SK-N-SH (cell line): ENCODE measurements around the gene GUCY2D. TPM values are rescaled to one million over a fixed set of nuclear protein-coding genes. Genes with fewer than 3 reads are reported as not detected.

Source experiments
- CTCF ChIA-PET: fragments of 300-600, 350-600 bp; formaldehyde crosslinking; extraction: SDS; loops from one replicate; lab custom pipeline; 2021; lab: Yijun Ruan, JAX
- POLR2A ChIA-PET: fragments of 350-600 bp; sonication (Branson Sonifier 250); formaldehyde crosslinking; extraction: SDS; loops from one replicate; lab custom pipeline; 2020; ENCODE audit warnings: antibody characterized with exemption, inconsistent platforms; lab: Yijun Ruan, JAX
- DNase-seq: peaks from one replicate; pipeline ENCODE4 v3.0.0; 2012
- H2AFZ ChIP-seq: fragments of 200-600 bp; sonication (generic); 2 replicates; pipeline ENCODE4 v1.8.1; 2016; ENCODE audit warnings: antibody characterized with exemption, mild to moderate bottlenecking, low read depth
- H3F3A ChIP-seq: fragments of 200-600 bp; sonication (generic); replicated peaks from 2 replicates; pipeline ENCODE3; 2016; ENCODE audit warnings: antibody characterized with exemption, mild to moderate bottlenecking; ENCODE audit not compliant: insufficient read depth
- H3K27ac ChIP-seq, 2 experiments: fragments of 200-500 bp in 1 of 2; fragments of 200-600 bp in 1 of 2; sonication (Bioruptor generic) in 1 of 2; sonication (generic), shearing (Covaris generic) in 1 of 2; 2 replicates each; pipeline versions ENCODE4 v1.5.1 to v1.6.1; 2014 to 2016; ENCODE audit warnings: low read depth in 2 of 2, inconsistent platforms in 1 of 2, low read length in 1 of 2, mild to moderate bottlenecking in 1 of 2, mixed read lengths in 1 of 2
- H3K27me3 ChIP-seq: fragments of 200-600 bp; sonication (generic), shearing (Covaris generic); 2 replicates; pipeline ENCODE4 v1.6.1; 2016; ENCODE audit warnings: mixed run types; ENCODE audit not compliant: insufficient read depth
- H3K36me3 ChIP-seq, 2 experiments: fragments of 200-500 bp in 1 of 2; fragments of 200-600 bp in 1 of 2; sonication (Bioruptor generic) in 1 of 2; sonication (generic) in 1 of 2; replicated peaks in 1 of 2; 2 replicates each; pipeline versions ENCODE3 to v1.5.1; 2014 to 2016; ENCODE audit warnings: low read length in 1 of 2, mild to moderate bottlenecking in 1 of 2; ENCODE audit not compliant: insufficient read depth in 2 of 2, control insufficient read depth in 1 of 2
- H3K4me1 ChIP-seq, 2 experiments: fragments of 200-500 bp in 1 of 2; fragments of 200-600 bp in 1 of 2; sonication (Bioruptor generic) in 1 of 2; sonication (generic), shearing (Covaris generic) in 1 of 2; 2 replicates each; pipeline versions ENCODE4 v1.5.1 to v1.6.1; 2014 to 2016; ENCODE audit warnings: low read depth in 1 of 2, low read length in 1 of 2, mixed run types in 1 of 2; ENCODE audit not compliant: insufficient read depth in 2 of 2, control insufficient read depth in 1 of 2
- H3K4me2 ChIP-seq: fragments of 200-600 bp; sonication (generic), shearing (Covaris generic); 2 replicates; pipeline ENCODE4 v1.6.1; 2017; ENCODE audit warnings: mixed run types
- H3K4me3 ChIP-seq, 2 experiments: fragments of 200-500 bp in 1 of 2; fragments of 200-600 bp in 1 of 2; sonication (Bioruptor generic) in 1 of 2; sonication (generic), shearing (Covaris generic) in 1 of 2; 2 replicates each; pipeline versions ENCODE4 v1.5.1 to v1.8.1; 2014 to 2016; ENCODE audit warnings: low read depth in 2 of 2, inconsistent platforms in 1 of 2, low read length in 1 of 2, mild to moderate bottlenecking in 1 of 2, mixed read lengths in 1 of 2, moderate library complexity in 1 of 2
- H3K79me2 ChIP-seq: fragments of 200-600 bp; sonication (generic); 2 replicates; pipeline ENCODE4 v1.8.1; 2017; ENCODE audit warnings: mild to moderate bottlenecking; ENCODE audit not compliant: insufficient read depth
- H3K9ac ChIP-seq: fragments of 200-600 bp; sonication (generic); 2 replicates; pipeline ENCODE4 v1.6.1; 2017; ENCODE audit warnings: mixed run types
- H3K9me2 ChIP-seq: fragments of 200-600 bp; sonication (generic); 2 replicates; pipeline ENCODE4 v1.6.1; 2017; ENCODE audit warnings: mixed run types
- H3K9me3 ChIP-seq: fragments of 200-600 bp; sonication (generic); 2 replicates; pipeline ENCODE4 v1.6.1; 2017; ENCODE audit warnings: mixed run types, mild to moderate bottlenecking, moderate library complexity
- H4K20me1 ChIP-seq: fragments of 200-600 bp; sonication (generic); 2 replicates; pipeline ENCODE4 v1.6.1; 2017; ENCODE audit warnings: mild to moderate bottlenecking, mixed run types; ENCODE audit not compliant: insufficient read depth
- CTCF ChIP-seq: fragments of 200-600 bp; sonication (generic); IDR thresholded peaks from 2 replicates; pipeline ENCODE4 v1.6.1; 2017; ENCODE audit warnings: antibody characterized with exemption, mild to moderate bottlenecking, moderate library complexity
- ELF1 ChIP-seq: IDR thresholded peaks from 2 replicates; pipeline ENCODE4 v1.4.0; 2012
- EP300 ChIP-seq, 2 experiments: IDR thresholded peaks; 2 replicates each; pipeline versions ENCODE4 v1.4.0 to v1.6.1; 2012; ENCODE audit warnings: borderline replicate concordance in 1 of 2, low read depth in 1 of 2, low read length in 1 of 2
- FOSL2 ChIP-seq: IDR thresholded peaks from 2 replicates; pipeline ENCODE4 v1.4.0; 2012; ENCODE audit warnings: low read depth, mild to moderate bottlenecking, moderate library complexity, borderline replicate concordance
- FOXJ3 ChIP-seq: sonication (generic); formaldehyde crosslinking; IDR thresholded peaks from 2 replicates; pipeline ENCODE4 v1.5.1; 2020; ENCODE audit warnings: mild to moderate bottlenecking, missing genetic modification reagents
- MAX ChIP-seq: IDR thresholded peaks from 2 replicates; pipeline ENCODE4 v1.4.0; 2012; ENCODE audit warnings: low read depth
- NRF1 ChIP-seq: IDR thresholded peaks from 2 replicates; pipeline ENCODE4 v1.6.1; 2012; ENCODE audit warnings: low read depth, mild to moderate bottlenecking, low read length
- RAD21 ChIP-seq: IDR thresholded peaks from 2 replicates; pipeline ENCODE4 v1.6.1; 2012; ENCODE audit warnings: mild to moderate bottlenecking, low read length
- REST ChIP-seq: IDR thresholded peaks from 2 replicates; pipeline ENCODE4 v1.6.1; 2012; ENCODE audit warnings: mild to moderate bottlenecking, low read depth, low read length, moderate library complexity
- RFX5 ChIP-seq: IDR thresholded peaks from 2 replicates; pipeline ENCODE4 v1.6.1; 2012; ENCODE audit warnings: mild to moderate bottlenecking, improper control_type of control experiment, low read length
- SMC3 ChIP-seq: IDR thresholded peaks from 2 replicates; pipeline ENCODE4 v1.6.1; 2012; ENCODE audit warnings: low read depth, low read length, improper control_type of control experiment
- TAF1 ChIP-seq: IDR thresholded peaks from 2 replicates; pipeline ENCODE4 v1.6.1; 2012; ENCODE audit warnings: low read depth, mild to moderate bottlenecking, low read length, moderate library complexity, borderline replicate concordance
- TCF12 ChIP-seq: IDR thresholded peaks from 2 replicates; pipeline ENCODE4 v1.4.0; 2012
- USF2 ChIP-seq: fragments of 150-350 bp; IDR thresholded peaks from 2 replicates; pipeline ENCODE4 v1.6.1; 2017; ENCODE audit warnings: antibody characterized with exemption, low read length, low read depth, borderline replicate concordance
- ZBTB33 ChIP-seq: IDR thresholded peaks from 2 replicates; pipeline ENCODE4 v1.4.0; 2012; ENCODE audit warnings: low read depth, borderline replicate concordance
- WGBS: methylation state at CpG from one replicate; pipeline ENCODE4 v1.1.6; 2017; ENCODE audit warnings: low lambda C conversion rate; 5-methylcytosine and 5-hydroxymethylcytosine counted together
- polyA plus RNA-seq, 3 experiments: library from polyadenylated mRNA; depleted of rRNA; stranded (reverse); fragments of >200 nt; gene quantifications; 2 replicates each; pipeline ENCODE4 v1.2.3, GENCODE V29; 2012

The GUCY2D gene
- polyA plus RNA-seq, 1 of the 3 experiments (the other 2 are of a cell fraction) = not detected

- H3K9ac ChIP-seq = no peak overlapping the region
- 28% methylated on average over 7 of the region's 8 CpGs for WGBS
- peak; percentile 73 for DNase-seq
- TF ChIP-seq RFX5 (no peak), RAD21 (peak; percentile 86), CTCF (peak; percentile 76), SMC3 (peak; percentile 79)
- no peaks in the 10 kb centered on the region for H3K9me3 ChIP-seq
- H4K20me1 ChIP-seq = no peaks in the 10 kb centered on the region
- no peak overlapping the region for H3K4me3 ChIP-seq
- peaks cover 6% of the 10 kb centered on the region for H3K27me3 ChIP-seq
- H3K9me2 ChIP-seq = no peaks in the 10 kb centered on the region
- no peaks in the 10 kb centered on the region for H3K79me2 ChIP-seq
- peak overlapping the region; percentile 40; the same call in 1 of the 2 replicates for H3K4me2 ChIP-seq
- no peak overlapping the region for H2AFZ ChIP-seq
- H3K36me3 ChIP-seq = no peaks in the 10 kb centered on the region
- ChIA-PET POLR2A (interaction anchor here (0.6 to 1.2 kb wide), 4 partner anchors 9 to 262 kb away, joined by 3 read pairs; partner anchors contain the start of gene RNF227), CTCF (interaction anchor here (0.6 to 9.9 kb wide), 71 partner anchors 8 to 452 kb away, joined by 3 to 228 read pairs (median 5); partner anchors contain the start of genes ALOX12B, CNTROB, GUCY2D and KDM6B)
- peaks cover 5 to 8% of the 10 kb centered on the region in 2 experiments; a peak in 2 of 4 replicates for H3K4me1 ChIP-seq
- peak overlapping the region in 1 of 2 experiments; percentile 53; a peak in 2 of 4 replicates for H3K27ac ChIP-seq
- peaks cover 7% of the 10 kb centered on the region for H3F3A ChIP-seq
These were observed 39.0 kb downstream of the GUCY2D start for GRCh38 chr17:8041249-8041928.

GRCh38 chr17:8041979-8042378 lies 39.6 kb downstream of the GUCY2D start:
- CTCF ChIA-PET = interaction anchor here (0.6 to 9.9 kb wide), 63 partner anchors 9 to 453 kb away, joined by 3 to 228 read pairs (median 5); partner anchors contain the start of genes ALOX12B, CNTROB, GUCY2D and KDM6B
- POLR2A ChIA-PET = interaction anchor here (0.9 to 1.2 kb wide), 2 partner anchors 9 to 126 kb away, joined by 3 read pairs; partner anchors contain the start of gene RNF227
- Histone ChIP-seq H3K9me3 (no peaks in the 10 kb centered on the region), H2AFZ (no peak overlapping the region), H3F3A (peaks cover 7% of the 10 kb centered on the region), H3K79me2 (no peaks in the 10 kb centered on the region), H3K27me3 (peaks cover 10% of the 10 kb centered on the region), H3K36me3 (no peaks in the 10 kb centered on the region), H3K4me2 (no peak overlapping the region), H3K4me1 (peaks cover 5 to 8% of the 10 kb centered on the region in 2 experiments; a peak in 2 of 4 replicates), H3K27ac (no peak overlapping the region), H3K4me3 (no peak overlapping the region), H4K20me1 (no peaks in the 10 kb centered on the region), H3K9ac (no peak overlapping the region), H3K9me2 (no peaks in the 10 kb centered on the region)
- DNase-seq = no peak
- TF ChIP-seq NRF1 (no peak), EP300 (IDR thresholded peaks at IDR 0.05; ENCODE audit: borderline replicate concordance in 1 of 2, low read depth in 1 of 2, low read length in 1 of 2) (no peak), TCF12 (no peak), ELF1 (no peak), USF2 (no peak), TAF1 (no peak), REST (no peak), MAX (no peak), FOXJ3 (CRISPR knock-in tag) (no peak), ZBTB33 (no peak), FOSL2 (no peak), RAD21 (no peak)
